ENCODE measurements around the gene ZNF827. TPM values are rescaled to one million over a fixed set of nuclear protein-coding genes. Genes with fewer than 3 reads are reported as not detected.

Gene ZNF827
- total and polyA plus RNA-seq, 2 of the 8 experiments (the other 6 are each of a cell fraction or from before 2014, with no cell fraction given): 25.3 to 26.2 TPM

GRCh38 chr4:145719752-145720624, 218.6 kb downstream of the ZNF827 start:
- DNase-seq (ENCODE audit: low read depth in 1 of 2, low spot score in 2 of 2) (no peak), FAIRE-seq (no peak)
- Histone ChIP-seq H3K4me1 (replicated peaks in 1 of 4; ENCODE audit: control insufficient read depth in 3 of 4, insufficient read depth in 4 of 4, low read length in 3 of 4) (0 out of 7 replicates have a peak, but pooled peaks cover 0 to 3% (median 0%) of the 10 kb centered on the region in 4 experiments), H3K27ac (ENCODE audit: low read depth, low read length) (no peak overlapping the region), H2AFZ (ENCODE audit: low read length) (peak overlapping the region; percentile 40; the same call in 1 of the 2 replicates), H3K14ac (ENCODE audit: insufficient read length) (no peak overlapping the region), H4K91ac (replicated peaks; ENCODE audit: insufficient read length, low read length) (no peak overlapping the region), H3K23ac (ENCODE audit: insufficient read length) (no peak overlapping the region), H2BK12ac (ENCODE audit: low read depth, low read length) (0 out of 2 replicates have a peak overlapping the region, but pooled peaks have one; percentile 33), H3K79me1 (ENCODE audit: low read depth, low read length) (no peaks in the 10 kb centered on the region), H3K23me2 (ENCODE audit: low read depth, low read length) (no peaks in the 10 kb centered on the region; the same call in 1 of the 2 replicates), H4K5ac (ENCODE audit: insufficient read length, low read depth, low read length) (no peak overlapping the region), H4K8ac (ENCODE audit: extremely low read depth, insufficient read depth, low read length) (no peak overlapping the region), H3K36me3 (ENCODE audit: control insufficient read depth in 2 of 4, insufficient read depth in 4 of 4, low read length in 3 of 4) (no peaks in the 10 kb centered on the region), H3K4ac (replicated peaks; ENCODE audit: insufficient read length, low read depth, low read length) (no peak overlapping the region), H3K9me3 (ENCODE audit: insufficient read depth in 2 of 2, low read depth in 1 of 2, low read length in 1 of 2) (peaks cover 2 to 3% of the 10 kb centered on the region in 2 experiments; a peak in 2 of 4 replicates), H4K20me1 (replicated peaks in 1 of 2; ENCODE audit: control insufficient read depth in 1 of 2, insufficient read depth in 2 of 2, low read length in 2 of 2) (no peaks in the 10 kb centered on the region), H2BK15ac (ENCODE audit: low read length) (no peak overlapping the region), H2BK5ac (ENCODE audit: low read depth, low read length) (peak overlapping the region; percentile 53; the same call in 1 of the 2 replicates), H3K9ac (replicated peaks in 1 of 4; ENCODE audit: extremely low read depth in 1 of 4, low read depth in 3 of 4, low read length in 3 of 4) (no peak overlapping the region), H3K56ac (replicated peaks; ENCODE audit: insufficient read length, low read depth, low read length) (no peak overlapping the region), H2BK120ac (replicated peaks; ENCODE audit: low read depth, low read length) (no peak overlapping the region), H3K27me3 (replicated peaks in 1 of 4; ENCODE audit: control insufficient read depth in 3 of 4, extremely low read depth in 1 of 4, insufficient read depth in 3 of 4, low read length in 3 of 4) (no peaks in the 10 kb centered on the region), H2BK20ac (ENCODE audit: low read length) (no peak overlapping the region; the same call in 1 of the 2 replicates), H3K79me2 (ENCODE audit: control insufficient read depth in 1 of 2, insufficient read depth in 2 of 2, low read length in 2 of 2) (no peaks in the 10 kb centered on the region), H3K4me3 (ENCODE audit: extremely low read depth in 1 of 4, insufficient read depth in 2 of 4, low read depth in 3 of 4, low read length in 4 of 4) (no peak overlapping the region), H2AK5ac (ENCODE audit: low read depth, low read length) (no peak overlapping the region), H3K18ac (ENCODE audit: extremely low read depth, low read length) (peak overlapping the region; percentile 9; the same call in 1 of the 2 replicates), H3K4me2 (ENCODE audit: insufficient read depth in 1 of 2, low read depth in 2 of 2, low read length in 2 of 2) (no peak overlapping the region)
- 85% methylated on average over 10 of the region's 10 CpGs; no CpG with 5 or more reads in 1 of the 2 experiments for WGBS, 2 experiments (ENCODE audit: extremely low coverage in 1 of 2, insufficient coverage in 1 of 2, insufficient read length in 1 of 2, insufficient replicate concordance in 2 of 2, low coverage in 1 of 2, low lambda C conversion rate in 2 of 2, missing lambda C conversion rate in 1 of 2)
- POLR2A ChIA-PET (ENCODE audit: partially characterized antibody): interaction anchor here (1.1 kb wide), 1 partner anchor 13 kb away, joined by 3 read pairs; no protein-coding TSS in a partner anchor
- CTCF ChIA-PET (ENCODE audit: partially characterized antibody): no interaction called here
- TF ChIP-seq ASH2L (IDR thresholded peaks at IDR 0.05; ENCODE audit: low read length): no peak
- TF ChIP-seq, protein P1, sequence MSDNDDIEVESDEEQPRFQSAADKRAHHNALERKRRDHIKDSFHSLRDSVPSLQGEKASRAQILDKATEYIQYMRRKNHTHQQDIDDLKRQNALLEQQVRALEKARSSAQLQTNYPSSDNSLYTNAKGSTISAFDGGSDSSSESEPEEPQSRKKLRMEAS (IDR thresholded peaks at IDR 0.05): no peak
- TF ChIP-seq JUN (IDR thresholded peaks at IDR 0.05; ENCODE audit: low read depth, low read length): no peak
- no peak for TF ChIP-seq KDM4A (IDR thresholded peaks at IDR 0.05; ENCODE audit: low read depth, low read length, severe bottlenecking)
- TF ChIP-seq CTBP2 (IDR thresholded peaks at IDR 0.05; ENCODE audit: borderline replicate concordance, insufficient read depth, insufficient read length, low read length): no peak
- no peak for TF ChIP-seq ZNF274 (IDR thresholded peaks at IDR 0.05; ENCODE audit: borderline replicate concordance, extremely low read depth, low read length)
- no peak for TF ChIP-seq POLR2AphosphoS5 (IDR thresholded peaks at IDR 0.05; ENCODE audit: low read depth, low read length)
- TF ChIP-seq NRF1 (IDR thresholded peaks at IDR 0.05; ENCODE audit: low read depth, low read length): no peak
- no peak for TF ChIP-seq RFX5 (IDR thresholded peaks at IDR 0.05; ENCODE audit: borderline replicate concordance, low read depth, low read length)
- TF ChIP-seq HDAC2 (IDR thresholded peaks at IDR 0.05; ENCODE audit: borderline replicate concordance in 1 of 2, low read depth in 2 of 2, low read length in 2 of 2): no peak
- TF ChIP-seq SIN3A (conservative IDR thresholded peaks at IDR 0.05 in 1 of 2, IDR thresholded peaks at IDR 0.05 in 1 of 2; ENCODE audit: low read depth in 1 of 2, low read length in 2 of 2): no peak

All from H1 (cell line).